ENCODE results near the gene P2RX1. TPM values are rescaled to one million over a fixed set of nuclear protein-coding genes. Genes with fewer than 3 reads are reported as not detected.

Gene P2RX1
- total and polyA plus RNA-seq, 2 of the 4 experiments (the other 2 are of a cell fraction), result not detected

DNA sequence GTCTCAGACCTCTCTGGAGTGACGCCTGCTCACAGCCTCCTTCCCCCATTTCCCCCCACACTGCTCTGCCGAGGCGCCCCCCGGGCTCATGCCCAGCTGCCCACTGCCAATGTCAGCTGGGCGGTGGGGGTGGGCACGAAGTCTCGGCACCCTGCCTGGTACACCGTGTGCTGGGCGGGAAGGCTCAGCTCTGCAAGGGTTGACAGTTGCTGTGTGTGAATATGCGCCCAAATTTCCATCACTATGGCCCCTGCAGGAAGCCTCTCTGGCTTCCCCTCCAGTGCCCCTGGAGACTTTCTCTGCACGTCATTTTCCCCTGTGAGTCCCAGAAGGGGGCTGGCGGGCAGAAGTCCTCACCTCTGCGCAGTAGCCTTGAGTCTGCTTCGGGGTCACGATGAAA is 11.8 kb downstream of the P2RX1 start:
- no peak overlapping the region for H2BK15ac ChIP-seq (ENCODE audit: low read depth, low read length)
- no peaks in the 10 kb centered on the region for H3K79me1 ChIP-seq (ENCODE audit: low read depth in 1 of 2, low read length in 2 of 2)
- in situ Hi-C loops (cut with MboI; ENCODE audit: low sequenced_read_pairs), result no loop called here
- H3K9ac ChIP-seq (ENCODE audit: low read depth, low read length), result no peak overlapping the region
- no peak overlapping the region for H2BK20ac ChIP-seq (ENCODE audit: low read depth, low read length)
- H4K91ac ChIP-seq (ENCODE audit: insufficient read depth, low read depth, low read length), result no peak overlapping the region
- no peak overlapping the region for H4K8ac ChIP-seq (ENCODE audit: low read depth in 2 of 2, low read length in 2 of 2)
- H3K56ac ChIP-seq (ENCODE audit: extremely low read depth, insufficient read depth, low read length), result no peak overlapping the region
- BruUV-seq (replicated peaks), result no TSS peak
- no peaks in the 10 kb centered on the region for H3K36me3 ChIP-seq (ENCODE audit: control insufficient read depth, insufficient read depth, low read length)
- no peak for ATAC-seq (ENCODE audit: low read depth)
- H3K9me3 ChIP-seq (ENCODE audit: control insufficient read depth, insufficient read depth, low read length), result no peaks in the 10 kb centered on the region
- no peak overlapping the region for H3K18ac ChIP-seq (ENCODE audit: low read depth, low read length)
- DNase-seq, result no peak
- H4K20me1 ChIP-seq (ENCODE audit: insufficient read depth, low read length), result 0 out of 2 replicates have a peak, but pooled peaks cover 4% of the 10 kb centered on the region
- no peak overlapping the region for H3K4me2 ChIP-seq (ENCODE audit: low read depth, low read length)
- no peak overlapping the region for H4K5ac ChIP-seq (ENCODE audit: low read depth, low read length)
- H3K27me3 ChIP-seq (ENCODE audit: control insufficient read depth, insufficient read depth, low read length), result peaks cover 3% of the 10 kb centered on the region; the same call in 1 of the 2 replicates
- no peak overlapping the region for H3K23ac ChIP-seq (ENCODE audit: low read depth, low read length)
- TF ChIP-seq BHLHE40 (IDR thresholded peaks at IDR 0.05; ENCODE audit: low read depth, low read length), result no peak
- no peak for TF ChIP-seq MAZ (IDR thresholded peaks at IDR 0.05; ENCODE audit: borderline replicate concordance, low read depth, low read length)
- no peak for TF ChIP-seq RAD21 (IDR thresholded peaks at IDR 0.05; ENCODE audit: low read length)
- TF ChIP-seq, protein P1, sequence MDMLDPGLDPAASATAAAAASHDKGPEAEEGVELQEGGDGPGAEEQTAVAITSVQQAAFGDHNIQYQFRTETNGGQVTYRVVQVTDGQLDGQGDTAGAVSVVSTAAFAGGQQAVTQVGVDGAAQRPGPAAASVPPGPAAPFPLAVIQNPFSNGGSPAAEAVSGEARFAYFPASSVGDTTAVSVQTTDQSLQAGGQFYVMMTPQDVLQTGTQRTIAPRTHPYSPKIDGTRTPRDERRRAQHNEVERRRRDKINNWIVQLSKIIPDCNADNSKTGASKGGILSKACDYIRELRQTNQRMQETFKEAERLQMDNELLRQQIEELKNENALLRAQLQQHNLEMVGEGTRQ (IDR thresholded peaks at IDR 0.05; ENCODE audit: low read depth, low read length), result no peak
- TF ChIP-seq NFE2L2 (IDR thresholded peaks at IDR 0.05; ENCODE audit: low read depth, low read length), result no peak
- TF ChIP-seq SMC3 (IDR thresholded peaks at IDR 0.05; ENCODE audit: low read depth, low read length), result no peak
- TF ChIP-seq RFX5 (IDR thresholded peaks at IDR 0.05; ENCODE audit: low read depth, low read length), result no peak
- TF ChIP-seq, protein P2, sequence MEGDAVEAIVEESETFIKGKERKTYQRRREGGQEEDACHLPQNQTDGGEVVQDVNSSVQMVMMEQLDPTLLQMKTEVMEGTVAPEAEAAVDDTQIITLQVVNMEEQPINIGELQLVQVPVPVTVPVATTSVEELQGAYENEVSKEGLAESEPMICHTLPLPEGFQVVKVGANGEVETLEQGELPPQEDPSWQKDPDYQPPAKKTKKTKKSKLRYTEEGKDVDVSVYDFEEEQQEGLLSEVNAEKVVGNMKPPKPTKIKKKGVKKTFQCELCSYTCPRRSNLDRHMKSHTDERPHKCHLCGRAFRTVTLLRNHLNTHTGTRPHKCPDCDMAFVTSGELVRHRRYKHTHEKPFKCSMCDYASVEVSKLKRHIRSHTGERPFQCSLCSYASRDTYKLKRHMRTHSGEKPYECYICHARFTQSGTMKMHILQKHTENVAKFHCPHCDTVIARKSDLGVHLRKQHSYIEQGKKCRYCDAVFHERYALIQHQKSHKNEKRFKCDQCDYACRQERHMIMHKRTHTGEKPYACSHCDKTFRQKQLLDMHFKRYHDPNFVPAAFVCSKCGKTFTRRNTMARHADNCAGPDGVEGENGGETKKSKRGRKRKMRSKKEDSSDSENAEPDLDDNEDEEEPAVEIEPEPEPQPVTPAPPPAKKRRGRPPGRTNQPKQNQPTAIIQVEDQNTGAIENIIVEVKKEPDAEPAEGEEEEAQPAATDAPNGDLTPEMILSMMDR (conservative IDR thresholded peaks at IDR 0.05; ENCODE audit: low read depth, low read length), result no peak
- no peaks in the 10 kb centered on the region for H3K4me1 ChIP-seq (ENCODE audit: control insufficient read depth, insufficient read depth, low read length)
- H2BK120ac ChIP-seq (ENCODE audit: low read depth, low read length), result no peak overlapping the region
- intact Hi-C loops (cut with micrococcal nuclease), result no loop called here
- dilution Hi-C loops (cut with HindIII; ENCODE audit: low sequenced_read_pairs, unreplicated experiment), result no loop called here
- no peak overlapping the region for H3K14ac ChIP-seq (replicated peaks; ENCODE audit: low read depth, low read length)
- H3K9me1 ChIP-seq (ENCODE audit: insufficient read depth, low read length), result no peaks in the 10 kb centered on the region
- no peak overlapping the region for H3K4me3 ChIP-seq (ENCODE audit: insufficient read depth, low read depth, low read length)
- no peak overlapping the region for H3K27ac ChIP-seq (ENCODE audit: insufficient read depth, low read length)
- no peak overlapping the region for H2BK5ac ChIP-seq (ENCODE audit: low read depth, low read length, poor library complexity, severe bottlenecking)
- no peak overlapping the region for H3K4ac ChIP-seq (ENCODE audit: low read depth, low read length)
- CTCF ChIA-PET, result interaction anchor here (2.3 kb wide), 1 partner anchor 9 kb away, joined by 9 read pairs; no protein-coding TSS in a partner anchor
- POLR2A ChIA-PET (ENCODE audit: unreplicated experiment), result no interaction called here
- H2AFZ ChIP-seq (replicated peaks; ENCODE audit: low read length, poor library complexity), result no peak overlapping the region
- H2AK9ac ChIP-seq (replicated peaks; ENCODE audit: low read depth, low read length, poor library complexity), result no peak overlapping the region
- H2AK5ac ChIP-seq (ENCODE audit: low read depth, low read length), result no peak overlapping the region
- 92% methylated on average over 5 of the region's 15 CpGs; no CpG with 5 or more reads in 1 of the 2 experiments for WGBS, 2 experiments (ENCODE audit: extremely low coverage in 2 of 2, insufficient read length in 1 of 2)
